Kidney epithelial cell (primary cell): Measurements from ENCODE around the gene ATXN7. TPM values are rescaled to one million over a fixed set of nuclear protein-coding genes. Genes with fewer than 3 reads are reported as not detected.

Experiments used
- DNase-seq: peaks from one replicate; pipeline ENCODE4 v3.0.0-alpha.2; 2010; ENCODE audit warnings: low read depth
- H3K27me3 ChIP-seq: 2 replicates; pipeline ENCODE4 v1.6.0; 2011; ENCODE audit warnings: low read length; ENCODE audit not compliant: control insufficient read depth, insufficient read depth
- H3K36me3 ChIP-seq: 2 replicates; pipeline ENCODE4 v1.5.1; 2011; ENCODE audit warnings: low read length; ENCODE audit not compliant: control insufficient read depth, insufficient read depth
- H3K4me3 ChIP-seq: 2 replicates; pipeline ENCODE4 v1.5.1; 2011; ENCODE audit warnings: low read depth, mild to moderate bottlenecking, control low read depth, low read length
- total RNA-seq: library from RNA; depleted of rRNA; stranded (reverse); fragments of >200 nt; gene quantifications from 2 replicates; pipeline ENCODE4 v1.2.3, GENCODE V29; 2015
- TF ChIP-seq, protein P1 (sequence below): IDR thresholded peaks from 2 replicates; pipeline ENCODE4 v1.5.1; 2011; ENCODE audit warnings: mild to moderate bottlenecking, moderate library complexity, low read length, control low read depth, inconsistent platforms; ENCODE audit not compliant: insufficient read depth, poor library complexity, severe bottlenecking

ATXN7 gene
- total RNA-seq, 1 donor from 2014 or later, result 12.3 TPM

DNA sequence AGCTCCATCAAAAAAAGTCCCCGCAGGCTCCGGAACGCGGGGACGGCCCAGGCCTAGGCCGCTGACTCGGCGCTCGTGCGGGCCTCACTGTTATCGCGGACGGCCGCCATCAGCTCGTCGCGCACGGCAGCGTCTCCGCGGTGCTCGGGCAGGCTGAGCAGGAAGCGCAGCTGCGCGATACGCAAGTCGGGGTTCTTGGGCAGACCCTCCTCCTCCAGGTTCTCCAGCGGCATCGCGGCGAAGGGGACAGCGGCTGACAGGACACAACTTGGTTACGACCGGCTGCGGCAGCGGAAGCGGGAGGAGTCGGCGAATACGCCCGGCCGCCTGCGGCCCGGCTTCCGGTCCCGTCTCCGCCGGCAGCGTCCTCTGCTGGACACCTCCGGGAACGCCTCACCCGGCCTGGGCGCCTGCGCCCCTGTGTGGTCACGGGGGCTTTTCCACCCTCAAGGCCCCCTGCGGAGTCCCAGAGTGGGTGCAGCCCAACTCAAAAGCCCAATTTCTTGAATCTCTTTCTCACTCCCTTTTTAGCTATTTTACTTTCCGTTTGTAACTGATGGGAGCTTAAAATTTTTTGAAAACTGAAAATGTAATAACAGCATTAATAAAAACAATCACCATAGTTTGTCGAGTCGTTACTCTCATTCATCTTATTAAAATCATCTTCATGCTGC, 159.7 kb downstream of the ATXN7 start, which contains the start of gene PSMD6:
TSS of gene PSMD6 (minus strand) at position 308 of the 674 bp plus-strand sequence. CDS start at position 233, 75 bp downstream.
- H3K27me3 ChIP-seq, result no peaks in the 10 kb centered on the region
- TF ChIP-seq, protein P1, sequence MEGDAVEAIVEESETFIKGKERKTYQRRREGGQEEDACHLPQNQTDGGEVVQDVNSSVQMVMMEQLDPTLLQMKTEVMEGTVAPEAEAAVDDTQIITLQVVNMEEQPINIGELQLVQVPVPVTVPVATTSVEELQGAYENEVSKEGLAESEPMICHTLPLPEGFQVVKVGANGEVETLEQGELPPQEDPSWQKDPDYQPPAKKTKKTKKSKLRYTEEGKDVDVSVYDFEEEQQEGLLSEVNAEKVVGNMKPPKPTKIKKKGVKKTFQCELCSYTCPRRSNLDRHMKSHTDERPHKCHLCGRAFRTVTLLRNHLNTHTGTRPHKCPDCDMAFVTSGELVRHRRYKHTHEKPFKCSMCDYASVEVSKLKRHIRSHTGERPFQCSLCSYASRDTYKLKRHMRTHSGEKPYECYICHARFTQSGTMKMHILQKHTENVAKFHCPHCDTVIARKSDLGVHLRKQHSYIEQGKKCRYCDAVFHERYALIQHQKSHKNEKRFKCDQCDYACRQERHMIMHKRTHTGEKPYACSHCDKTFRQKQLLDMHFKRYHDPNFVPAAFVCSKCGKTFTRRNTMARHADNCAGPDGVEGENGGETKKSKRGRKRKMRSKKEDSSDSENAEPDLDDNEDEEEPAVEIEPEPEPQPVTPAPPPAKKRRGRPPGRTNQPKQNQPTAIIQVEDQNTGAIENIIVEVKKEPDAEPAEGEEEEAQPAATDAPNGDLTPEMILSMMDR, result peak; percentile 100
- DNase-seq, result no peak
- H3K4me3 ChIP-seq, result peak within 1 kb of the TSS; percentile 98
- peaks cover under 1% of the 10 kb centered on the region for H3K36me3 ChIP-seq

DNA sequence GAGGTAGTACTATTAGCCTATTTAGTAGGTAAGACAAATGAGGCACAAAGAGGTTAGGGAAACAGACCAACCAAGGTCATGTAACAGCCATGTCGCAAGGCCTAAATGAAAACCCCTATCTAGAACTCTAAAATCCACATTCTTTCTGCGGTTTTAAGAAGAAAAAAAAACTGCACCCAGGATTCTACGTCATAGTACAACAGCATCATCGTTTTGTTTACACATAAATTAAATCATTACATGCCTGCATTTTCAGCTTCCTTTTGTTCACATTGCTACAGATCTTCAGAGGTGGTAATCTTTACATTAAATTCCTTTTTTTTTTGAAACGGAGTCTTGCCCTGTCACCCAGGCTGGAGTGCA, 160.2 kb downstream of the ATXN7 start:
- TF ChIP-seq, protein P1, result no peak
- DNase-seq, result no peak
- Histone ChIP-seq H3K36me3 (no peaks in the 10 kb centered on the region), H3K27me3 (no peaks in the 10 kb centered on the region), H3K4me3 (no peak overlapping the region)

DNA sequence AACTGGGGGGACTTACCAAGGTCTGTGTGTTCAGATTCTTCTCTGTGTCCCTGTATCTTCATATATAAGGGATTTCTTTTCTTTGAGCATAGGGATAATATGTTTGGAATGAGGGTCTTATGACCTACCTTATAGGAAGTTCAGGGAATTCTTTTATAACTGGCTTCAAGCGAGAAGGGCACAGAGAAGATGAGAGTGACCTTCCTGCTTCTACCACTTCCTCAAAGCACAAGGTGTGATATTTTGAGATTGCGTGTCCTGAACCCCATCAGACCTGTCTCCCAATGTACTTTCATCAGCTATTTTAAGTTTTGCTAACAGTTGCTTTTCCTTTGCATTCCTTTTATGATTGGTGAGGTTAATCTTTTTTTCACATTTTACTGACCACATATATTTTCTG, 162.7 kb downstream of the ATXN7 start:
- TF ChIP-seq, protein P1, result no peak
- Histone ChIP-seq H3K27me3 (no peaks in the 10 kb centered on the region), H3K36me3 (no peaks in the 10 kb centered on the region), H3K4me3 (no peak overlapping the region)
- no peak for DNase-seq

DNA sequence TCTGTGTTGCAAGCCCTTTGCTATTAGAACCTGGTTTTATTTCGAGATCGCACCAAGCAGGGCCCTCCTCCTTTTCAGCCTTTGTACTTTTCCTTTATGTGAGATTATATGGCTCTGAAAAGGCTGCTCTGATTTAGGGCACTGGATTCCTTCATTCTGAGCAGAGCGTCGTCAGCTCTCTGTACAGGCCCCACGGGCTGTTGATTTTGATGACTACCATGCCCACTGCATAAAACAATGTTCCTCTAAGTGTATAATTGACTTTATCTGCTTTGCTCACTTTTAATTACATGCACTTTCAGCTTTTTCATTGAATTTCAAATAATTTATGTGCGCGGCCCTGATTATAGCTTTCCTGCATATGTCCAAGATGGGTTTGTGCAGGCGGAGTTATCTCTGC, 164.0 kb downstream of the ATXN7 start:
- Histone ChIP-seq H3K4me3 (no peak overlapping the region), H3K27me3 (no peaks in the 10 kb centered on the region), H3K36me3 (no peaks in the 10 kb centered on the region)
- no peak for DNase-seq
- TF ChIP-seq, protein P1, result no peak

DNA sequence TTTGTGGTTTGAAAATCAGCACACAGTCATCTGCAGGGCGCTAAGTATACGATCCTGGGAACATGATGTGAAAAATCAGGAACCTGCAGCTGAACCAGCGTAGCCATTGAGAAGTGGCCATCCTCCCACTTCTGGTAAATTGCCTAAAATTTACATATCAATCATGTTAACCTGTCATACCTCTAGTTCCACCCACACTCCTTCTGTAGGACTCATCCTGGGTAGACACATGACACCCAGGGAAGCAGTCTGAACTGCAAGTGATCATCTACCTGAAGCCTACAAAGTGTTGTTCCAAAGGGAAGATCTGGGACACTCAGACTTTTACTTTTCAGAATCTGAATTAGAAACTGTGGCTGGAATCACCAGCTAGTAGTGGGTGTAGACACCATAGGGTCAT, 165.1 kb downstream of the ATXN7 start:
- DNase-seq, result no peak
- H3K36me3 ChIP-seq, result no peaks in the 10 kb centered on the region
- H3K4me3 ChIP-seq, result no peak overlapping the region
- TF ChIP-seq, protein P1, result no peak
- H3K27me3 ChIP-seq, result no peaks in the 10 kb centered on the region

DNA sequence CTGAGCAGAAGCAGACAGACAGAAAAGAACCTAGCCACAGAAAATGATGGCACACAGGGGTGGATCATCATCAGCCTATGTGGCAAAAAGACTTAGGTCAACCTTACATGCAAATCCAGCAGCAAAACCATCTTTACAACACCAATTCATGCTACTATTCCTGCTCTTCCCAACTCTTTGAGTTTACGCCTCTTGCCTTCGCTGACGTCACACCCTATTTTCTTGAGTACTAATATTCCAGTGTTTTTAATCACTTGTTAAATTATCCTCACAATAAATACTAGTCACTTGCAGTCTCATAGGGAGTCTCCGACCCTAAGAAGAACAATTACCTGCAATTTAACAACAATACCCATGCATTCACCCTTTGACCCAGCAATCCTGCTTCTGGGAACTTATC, 165.6 kb downstream of the ATXN7 start:
- DNase-seq, result no peak
- TF ChIP-seq, protein P1, result no peak
- Histone ChIP-seq H3K36me3 (no peaks in the 10 kb centered on the region), H3K4me3 (no peak overlapping the region), H3K27me3 (no peaks in the 10 kb centered on the region)
